Measurements from ENCODE around the gene SDCCAG8.
"Not testable (repeated sequence)": the region's sequence is repeated elsewhere in the genome, so short reads cannot be mapped to it uniquely, and the experiment has no call there.

The SDCCAG8 gene

DNA sequence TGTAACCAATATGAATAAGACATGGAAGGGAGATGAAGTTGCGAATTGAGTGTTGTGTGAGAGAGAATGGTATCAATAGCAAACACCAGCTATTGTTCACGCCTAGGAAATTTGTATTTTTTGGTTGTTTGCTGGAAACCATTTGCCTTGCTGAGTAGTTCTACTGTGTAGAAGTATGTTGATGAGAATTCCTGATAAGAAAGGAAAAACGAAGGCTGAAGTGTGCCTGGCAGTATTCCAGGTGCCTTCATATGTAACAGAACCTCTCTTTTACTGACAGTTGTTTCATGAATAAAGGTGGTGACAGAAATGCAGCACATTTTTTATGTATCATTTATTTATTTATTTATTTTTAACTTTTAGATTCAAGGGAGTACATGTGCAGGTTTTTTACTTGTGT, 79.5 kb downstream of the SDCCAG8 start:
- DNase-seq (ENCODE audit: low spot score) = no peak

DNA sequence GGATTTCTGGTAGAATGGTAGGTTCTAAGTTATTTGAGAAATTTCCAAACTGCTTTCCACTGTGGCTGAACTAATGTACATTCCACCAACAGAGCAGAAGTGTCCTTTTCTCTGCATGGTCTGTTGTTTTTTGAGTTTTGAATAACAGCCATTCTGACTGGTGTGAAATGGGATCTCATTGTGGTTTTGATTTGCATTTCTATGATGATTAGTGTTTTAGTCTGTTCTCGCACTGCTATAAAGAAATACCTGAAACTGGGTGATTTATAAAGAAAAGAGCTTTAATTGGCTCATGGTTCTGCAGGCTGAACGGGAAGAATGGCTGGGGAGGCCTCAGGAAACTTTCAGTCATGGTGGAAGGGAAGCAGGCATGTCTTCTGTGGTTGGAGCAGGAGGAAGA, 80.3 kb downstream of the SDCCAG8 start:
- DNase-seq (ENCODE audit: low spot score) = no peak

- not testable (repeated sequence) for DNase-seq (ENCODE audit: low spot score)
Measured at GRCh38 chr1:243338848-243339247, 83.0 kb downstream of the SDCCAG8 start.

DNA sequence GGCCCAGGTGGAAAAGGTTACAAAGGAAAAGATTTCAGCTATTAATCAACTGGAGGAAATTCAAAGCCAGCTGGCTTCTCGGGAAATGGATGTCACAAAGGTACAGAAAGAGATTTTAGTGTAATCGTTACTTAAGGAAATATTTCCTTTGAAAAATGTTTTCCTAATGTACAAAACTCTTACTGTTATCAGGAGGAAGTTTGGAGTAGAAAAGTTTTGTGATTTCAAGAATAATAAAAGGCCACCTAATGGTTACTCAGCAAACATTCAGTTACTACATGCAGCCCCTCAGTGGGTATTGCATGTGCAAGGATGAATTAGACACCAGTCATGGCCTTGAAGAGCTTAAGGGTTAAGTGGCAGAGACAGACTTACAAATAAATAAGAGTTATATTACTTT, 85.2 kb downstream of the SDCCAG8 start:
- DNase-seq (ENCODE audit: low spot score) = no peak

GRCh38 chr1:243343970-243344937, 88.4 kb downstream of the SDCCAG8 start:
- DNase-seq (ENCODE audit: low spot score) = peak; percentile 21

DNA sequence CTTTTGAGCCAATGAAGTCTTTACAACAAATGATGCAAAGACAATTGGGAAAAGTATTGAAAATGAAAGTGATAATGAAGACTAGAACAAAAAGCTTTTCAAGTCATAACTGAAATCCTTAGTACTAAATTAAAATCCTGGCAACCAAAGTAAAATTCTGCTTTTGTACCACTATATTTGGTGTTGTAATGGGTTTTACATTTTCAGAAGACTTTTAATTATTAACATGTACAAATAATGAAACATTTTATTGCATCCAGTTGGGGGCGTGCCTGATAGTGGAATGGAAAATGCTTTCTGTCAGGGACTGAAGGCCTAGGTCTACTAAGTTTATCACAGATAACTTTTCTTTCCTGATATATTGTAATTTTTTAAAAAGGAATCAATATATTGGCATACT, 89.4 kb downstream of the SDCCAG8 start:
- no peak for DNase-seq (ENCODE audit: low spot score)

DNA sequence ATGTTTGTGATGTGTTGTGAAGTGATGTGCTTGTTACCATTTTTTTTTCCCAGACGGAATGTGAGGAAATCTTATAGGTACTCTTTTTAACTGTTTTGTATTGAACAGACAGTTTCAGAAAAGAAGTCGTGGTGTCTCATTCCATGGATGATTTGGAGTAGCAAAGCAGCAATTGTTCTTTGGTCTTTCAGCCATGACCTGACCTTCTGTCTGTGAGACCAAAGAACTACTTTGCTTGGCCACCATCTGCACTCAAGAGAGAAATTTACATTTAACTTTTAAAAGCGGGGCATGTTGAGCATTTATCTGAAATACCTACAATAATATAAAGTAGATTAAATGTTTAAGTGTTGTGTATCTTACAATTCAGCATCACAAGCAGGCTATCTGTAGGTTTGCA, 90.2 kb downstream of the SDCCAG8 start:
- no peak for DNase-seq (ENCODE audit: low spot score)

DNA sequence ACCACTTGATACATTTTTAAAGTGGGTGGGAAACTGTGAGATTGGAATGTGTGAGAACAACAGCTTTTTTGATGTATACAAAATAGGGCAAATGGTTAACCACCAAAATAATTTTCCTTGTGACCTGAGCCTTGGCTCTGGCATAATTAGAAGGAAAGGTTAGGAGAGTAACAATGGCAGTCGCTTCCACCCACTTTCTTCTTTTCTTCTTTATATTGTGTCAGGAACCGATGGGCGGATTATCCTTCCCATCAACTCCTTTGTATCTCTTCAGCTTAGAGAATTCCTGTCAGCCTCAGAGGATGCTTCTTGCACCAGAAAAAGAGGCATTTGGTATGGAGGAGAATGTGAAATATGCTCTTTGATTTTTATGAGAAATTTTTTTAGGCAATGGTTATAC, 90.6 kb downstream of the SDCCAG8 start:
- no peak for DNase-seq (ENCODE audit: low spot score)

- DNase-seq (ENCODE audit: low spot score) = no peak
Measured at GRCh38 chr1:243348331-243348730, 92.5 kb downstream of the SDCCAG8 start.

GRCh38 chr1:243349128-243349527, 93.3 kb downstream of the SDCCAG8 start:
- DNase-seq (ENCODE audit: low spot score) = no peak

DNA sequence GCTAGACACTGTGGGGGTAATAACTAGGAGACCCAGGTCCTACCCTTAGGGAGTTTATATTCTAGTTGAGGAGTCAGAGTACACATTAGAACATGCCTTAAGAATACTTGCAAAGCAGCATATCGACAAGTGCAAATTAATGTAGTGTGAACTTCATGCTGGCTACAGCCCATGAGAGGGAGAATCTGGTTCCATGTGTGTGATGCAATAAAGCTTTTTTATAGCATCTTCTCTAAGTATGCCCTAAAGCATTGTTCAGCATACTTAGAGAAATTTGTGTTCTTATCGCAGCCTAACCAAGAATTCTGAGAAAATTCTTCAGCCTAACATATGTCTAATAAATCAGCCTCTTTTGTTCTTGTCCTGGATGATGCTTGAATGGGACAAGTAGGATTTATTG, 95.5 kb downstream of the SDCCAG8 start:
- no peak for DNase-seq (ENCODE audit: low spot score)

- peak; percentile 27 for DNase-seq (ENCODE audit: low spot score)
Measured at GRCh38 chr1:243354511-243355153, 98.8 kb downstream of the SDCCAG8 start.

GRCh38 chr1:243363832-243364231, 108.0 kb downstream of the SDCCAG8 start:
- no peak for DNase-seq (ENCODE audit: low spot score)

DNA sequence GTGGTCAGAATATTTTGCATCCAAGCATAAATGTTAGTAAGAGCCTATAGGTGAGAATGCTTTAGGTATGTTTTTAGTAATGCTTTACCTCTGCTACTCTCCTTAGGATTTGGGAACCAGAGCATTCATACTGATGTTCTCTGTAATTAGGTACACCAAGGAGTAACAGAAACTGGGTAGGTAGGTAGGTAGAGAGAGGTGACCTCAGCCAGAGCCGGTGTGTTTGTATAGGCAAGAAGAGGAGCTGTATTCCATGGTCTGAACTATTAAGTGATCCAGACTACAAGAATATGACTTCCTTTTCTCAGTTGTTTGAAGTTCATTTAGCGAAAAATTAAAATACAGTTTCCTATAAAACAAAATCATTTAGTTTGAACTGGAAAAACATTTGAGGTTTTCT, 108.5 kb downstream of the SDCCAG8 start:
- no peak for DNase-seq (ENCODE audit: low spot score)

DNA sequence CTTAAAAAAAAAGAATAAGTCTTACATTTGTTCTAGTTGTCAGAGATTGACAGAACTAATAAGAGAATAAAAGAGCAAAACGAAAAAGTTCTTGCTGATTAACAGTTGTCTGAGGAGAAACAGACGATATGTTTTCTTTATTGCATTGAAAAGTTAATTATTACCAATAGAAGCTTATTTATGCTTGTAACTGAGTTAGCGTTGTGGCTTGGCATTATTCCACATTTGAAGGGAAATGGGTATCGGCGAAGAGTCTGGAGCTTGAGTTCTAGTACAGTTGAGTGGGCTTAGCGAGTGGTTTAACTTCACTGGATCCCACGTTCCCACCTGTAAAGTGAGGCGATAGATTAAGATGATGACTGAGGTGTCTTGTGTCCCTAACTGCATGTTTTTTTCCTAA, 109.0 kb downstream of the SDCCAG8 start:
- no peak for DNase-seq (ENCODE audit: low spot score)

- DNase-seq (ENCODE audit: low spot score) = no peak
Measured at GRCh38 chr1:243367314-243367713, 111.5 kb downstream of the SDCCAG8 start.

- DNase-seq (ENCODE audit: low spot score) = no peak
Measured at GRCh38 chr1:243374412-243374811, 118.6 kb downstream of the SDCCAG8 start.

- DNase-seq (ENCODE audit: low spot score) = no peak
Measured at GRCh38 chr1:243375596-243375995, 119.8 kb downstream of the SDCCAG8 start.

DNA sequence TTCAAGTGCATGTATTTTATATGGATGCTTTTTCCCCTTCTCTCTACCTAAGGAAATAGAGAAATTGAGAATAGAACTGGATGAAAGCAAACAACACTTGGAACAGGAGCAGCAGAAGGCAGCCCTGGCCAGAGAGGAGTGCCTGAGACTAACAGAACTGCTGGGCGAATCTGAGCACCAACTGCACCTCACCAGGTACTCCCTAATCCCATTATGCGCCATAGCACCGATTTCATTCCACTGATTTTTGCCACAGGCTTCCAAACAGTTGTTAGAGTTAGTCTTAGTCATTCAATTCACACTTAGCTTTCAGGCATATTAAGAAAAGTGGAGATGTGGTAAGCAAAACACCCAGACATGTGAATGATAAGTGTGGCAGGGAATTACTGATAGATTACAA, 122.8 kb downstream of the SDCCAG8 start:
- DNase-seq (ENCODE audit: low spot score) = no peak

GRCh38 chr1:243379208-243379607, 123.4 kb downstream of the SDCCAG8 start:
- DNase-seq (ENCODE audit: low spot score) = no peak

DNA sequence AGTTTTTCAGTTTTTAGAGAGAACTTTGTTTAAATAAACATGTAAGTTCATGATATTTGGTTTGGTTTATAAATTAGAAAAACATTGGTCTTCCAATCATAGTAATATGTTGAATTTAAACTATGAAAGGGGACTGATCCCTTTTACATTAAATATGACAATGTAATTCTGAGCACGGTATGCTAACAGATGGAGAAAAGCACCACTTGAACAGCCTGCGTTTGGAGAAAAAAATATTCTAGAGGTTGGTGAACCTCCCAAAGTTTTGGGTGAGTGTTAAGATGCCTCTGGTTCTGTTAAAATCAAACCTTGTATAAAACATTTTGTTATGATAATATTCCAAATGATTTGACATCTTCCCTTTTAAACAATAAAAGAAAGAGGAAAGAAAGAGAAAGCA, 123.9 kb downstream of the SDCCAG8 start:
- no peak for DNase-seq (ENCODE audit: low spot score)

DNA sequence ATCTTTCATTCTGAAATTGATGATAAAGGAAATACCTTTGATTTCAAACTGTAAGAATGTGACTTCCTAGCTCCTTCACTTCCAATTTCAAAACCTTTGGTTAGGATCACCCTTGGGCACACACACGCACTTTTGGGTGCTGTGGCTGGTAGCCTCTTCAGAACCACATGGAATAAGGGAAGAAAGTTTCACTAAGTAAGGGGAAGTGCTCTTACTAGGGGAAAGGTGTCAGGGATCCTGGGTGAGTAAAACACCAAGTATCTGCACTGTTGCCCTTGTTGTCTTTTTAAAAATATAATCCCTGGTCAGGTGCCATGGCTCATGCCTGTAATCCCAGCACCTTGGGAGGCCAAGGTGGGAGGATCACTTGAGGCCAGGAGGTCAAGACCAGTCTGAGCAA, 132.4 kb downstream of the SDCCAG8 start:
- no peak for DNase-seq (ENCODE audit: low spot score)

DNA sequence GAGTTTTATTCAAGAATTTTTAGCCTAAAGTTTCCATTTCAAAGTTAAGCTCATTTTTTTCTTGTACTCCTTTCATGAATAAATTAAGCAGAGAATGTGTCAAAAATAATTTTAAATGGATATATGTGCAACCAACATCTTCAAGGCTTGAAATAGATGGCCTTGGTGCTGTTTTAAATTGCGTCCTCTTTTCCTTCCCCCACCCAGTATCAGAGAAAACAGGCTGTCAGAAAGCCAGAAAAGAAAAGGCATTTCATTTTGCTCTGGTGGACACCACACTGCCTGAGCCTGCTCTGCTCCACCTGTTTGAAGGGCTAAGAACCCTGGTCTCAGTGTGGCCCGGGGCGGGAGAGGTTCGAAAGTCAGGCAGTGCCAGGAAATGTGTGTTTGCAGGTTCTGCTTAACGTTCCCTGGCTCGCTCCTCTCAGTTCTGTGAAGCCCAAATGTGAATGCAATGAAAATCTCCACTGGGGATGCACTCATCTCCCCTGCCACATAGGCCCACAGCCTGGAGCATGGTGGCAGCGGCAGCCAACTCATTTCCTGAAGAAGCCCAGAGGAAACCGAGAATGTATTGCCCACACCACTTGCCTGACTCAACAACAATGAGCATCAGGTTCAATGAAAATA, 134.4 kb downstream of the SDCCAG8 start:
- DNase-seq (ENCODE audit: low spot score) = no peak

Data from hepatic stellate cell (primary cell).